T-helper 9 cell (primary cell): Measurements from ENCODE around the gene HLA-DRB5.
"Not testable (repeated sequence)": the region's sequence is repeated elsewhere in the genome, so short reads cannot be mapped to it uniquely, and the experiment has no call there.

ENCODE experiments used
- DNase-seq: peaks from one replicate; pipeline ENCODE4 v3.0.0-alpha.2; 2020

The HLA-DRB5 gene

DNA sequence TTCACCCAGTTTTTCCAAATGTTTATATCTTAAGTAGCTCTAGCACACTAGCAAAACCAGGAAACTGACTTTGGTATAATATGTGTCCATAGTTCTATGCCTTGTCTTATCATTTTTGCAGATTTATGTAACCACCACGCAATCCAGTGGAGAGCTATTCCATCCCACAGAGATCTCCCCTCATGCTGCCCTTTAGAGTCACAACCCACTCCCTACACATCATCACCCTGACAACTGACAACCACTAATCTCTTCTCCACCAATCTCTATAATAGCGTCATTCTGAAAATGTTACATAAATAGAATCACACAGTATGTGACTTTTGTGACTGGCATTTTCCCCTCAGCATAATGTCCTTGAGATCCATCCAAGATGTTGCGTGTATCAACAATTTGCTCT lies 29.1 kb downstream of the HLA-DRB5 start:
- no peak for DNase-seq

- no peak for DNase-seq
Observed at GRCh38 chr6:32492351-32492750, 37.7 kb downstream of the HLA-DRB5 start.

GRCh38 chr6:32491700-32492099 lies 38.4 kb downstream of the HLA-DRB5 start:
- no peak for DNase-seq

DNA sequence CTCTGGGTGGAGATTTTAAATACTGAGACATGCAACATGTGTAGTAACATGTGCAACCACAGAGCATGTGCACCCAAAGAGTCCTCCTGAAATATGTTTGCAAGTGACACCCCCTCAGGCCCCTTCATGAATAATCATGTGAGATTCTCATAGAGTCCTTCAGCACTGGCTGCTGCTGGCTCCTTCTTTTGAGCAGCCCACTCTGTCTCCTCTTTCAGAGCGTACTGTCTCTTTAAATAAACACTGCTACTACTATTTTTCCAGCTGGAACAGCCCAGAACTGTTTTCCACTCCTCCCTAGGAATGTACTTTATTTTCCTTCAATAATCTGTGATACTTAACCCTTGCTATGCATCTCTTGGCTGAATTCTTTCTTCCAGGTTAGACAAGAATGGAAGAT lies 42.0 kb downstream of the HLA-DRB5 start:
- no peak for DNase-seq

DNA sequence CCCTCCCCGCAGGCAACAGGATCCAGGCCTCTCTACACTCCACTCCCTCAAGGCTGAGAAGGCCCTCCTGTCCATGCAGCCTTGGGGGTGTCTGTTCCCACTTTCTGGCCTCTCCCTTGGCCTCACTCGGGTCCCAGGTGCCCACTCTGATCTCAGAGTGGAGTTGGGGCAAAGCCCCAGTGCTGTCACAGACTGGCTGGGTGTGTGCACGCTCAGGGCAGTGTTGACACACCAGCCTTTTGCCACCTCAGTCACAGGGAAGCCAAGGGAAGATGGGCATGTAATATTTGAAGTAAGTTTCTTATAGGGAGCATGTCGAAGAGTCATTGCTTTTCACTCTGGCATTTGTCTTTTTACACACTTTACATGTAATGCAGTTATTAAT lies 45.5 kb downstream of the HLA-DRB5 start:
- DNase-seq = no peak

DNA sequence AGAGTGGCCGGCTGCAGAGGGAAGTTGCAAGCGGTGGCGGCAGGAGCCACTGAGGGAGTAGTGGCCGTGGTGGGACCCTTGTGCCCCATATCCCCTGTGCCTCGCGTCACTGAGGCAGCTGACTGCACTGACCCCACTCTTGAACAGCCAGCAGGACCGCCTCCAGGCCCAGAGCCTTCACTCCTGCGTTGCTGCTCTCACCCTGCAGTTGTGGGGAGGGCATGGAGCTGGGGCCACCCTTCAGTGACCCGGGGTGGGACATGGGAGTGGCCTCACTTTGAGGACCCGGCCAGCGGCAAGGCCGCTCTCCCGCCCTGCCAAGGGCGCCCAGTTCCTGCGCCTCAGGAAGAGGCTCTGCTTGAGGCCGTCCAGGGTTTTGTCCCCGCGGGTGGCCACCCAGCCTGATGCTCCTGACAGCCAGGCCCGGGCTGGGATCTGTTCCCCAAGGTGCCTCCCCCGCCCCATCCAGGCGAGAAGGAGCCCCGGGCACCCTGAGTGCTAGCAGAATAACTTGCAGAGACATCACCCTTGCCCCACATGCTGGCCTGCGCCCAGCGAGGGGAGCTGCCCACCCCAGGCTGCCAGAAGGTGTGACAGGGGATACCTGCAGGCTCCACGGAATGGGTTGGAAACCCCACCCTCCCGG lies 46.0 kb downstream of the HLA-DRB5 start:
- DNase-seq = no peak

DNA sequence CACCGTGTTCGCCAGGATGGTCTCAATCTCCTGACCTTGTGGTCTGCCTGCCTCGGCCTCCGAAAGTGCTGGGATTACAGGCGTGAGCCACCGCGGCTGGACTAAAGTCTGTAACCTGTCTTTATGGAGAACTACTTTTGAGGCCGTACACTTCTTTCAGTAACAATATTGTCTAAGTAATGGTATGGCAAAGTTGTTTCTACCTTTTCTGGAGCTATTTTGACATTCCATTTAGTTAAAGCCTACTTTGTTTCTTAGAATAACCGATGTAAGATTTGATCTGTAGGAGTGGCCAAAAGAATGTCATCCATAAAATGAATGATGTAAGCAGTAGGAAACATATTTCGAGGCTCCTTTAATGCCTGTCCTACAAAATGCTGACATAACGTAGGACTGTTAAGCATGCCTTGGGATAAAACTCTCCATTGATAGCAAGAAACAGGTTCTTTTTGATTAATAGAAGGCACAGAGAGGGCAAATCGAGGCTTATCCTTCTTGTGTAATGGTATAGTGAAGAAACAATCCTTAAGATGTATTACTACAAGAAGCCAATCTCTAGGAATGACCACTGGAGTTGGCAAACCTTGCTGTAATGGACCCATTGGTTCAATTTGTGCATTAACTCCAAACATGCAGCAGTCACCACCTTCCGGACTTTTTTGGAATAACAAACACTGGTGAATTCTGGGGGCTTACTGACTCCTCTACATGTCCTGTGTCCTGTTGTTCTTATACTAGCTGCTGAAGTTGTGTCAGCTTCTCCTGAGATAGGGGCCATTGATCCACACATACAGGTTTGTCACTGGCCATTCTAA lies 54.5 kb downstream of the HLA-DRB5 start:
- no peak for DNase-seq

GRCh38 chr6:32473376-32474348 lies 56.4 kb downstream of the HLA-DRB5 start:
- DNase-seq = not testable (repeated sequence)

DNA sequence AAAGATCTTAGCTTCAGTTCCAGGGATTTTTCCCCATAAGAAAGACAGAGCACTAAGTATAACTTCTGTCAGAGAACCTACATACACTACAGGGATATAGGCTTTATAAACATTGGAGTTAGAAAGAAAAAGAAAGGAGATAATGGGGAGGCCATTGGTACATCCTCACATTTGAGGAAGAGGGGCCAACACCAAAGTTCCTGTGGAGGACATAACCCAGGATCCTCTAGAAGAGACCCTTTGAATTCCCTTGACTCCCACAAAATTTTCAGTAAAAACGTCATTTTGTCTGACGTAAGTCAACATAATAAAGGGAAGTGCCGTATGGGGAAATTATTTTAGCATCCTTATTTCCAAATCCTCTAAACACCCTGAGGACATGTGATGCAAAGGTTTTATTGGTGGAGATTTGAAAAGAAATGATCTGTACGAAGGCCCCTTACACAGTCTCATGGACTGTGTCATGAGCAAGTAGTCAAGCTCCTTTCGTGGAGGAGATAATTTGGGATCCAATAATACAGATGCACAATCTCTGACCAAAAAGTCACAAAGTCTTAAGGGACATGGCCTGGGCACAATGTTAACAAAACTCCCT lies 57.2 kb downstream of the HLA-DRB5 start:
- DNase-seq = no peak

DNA sequence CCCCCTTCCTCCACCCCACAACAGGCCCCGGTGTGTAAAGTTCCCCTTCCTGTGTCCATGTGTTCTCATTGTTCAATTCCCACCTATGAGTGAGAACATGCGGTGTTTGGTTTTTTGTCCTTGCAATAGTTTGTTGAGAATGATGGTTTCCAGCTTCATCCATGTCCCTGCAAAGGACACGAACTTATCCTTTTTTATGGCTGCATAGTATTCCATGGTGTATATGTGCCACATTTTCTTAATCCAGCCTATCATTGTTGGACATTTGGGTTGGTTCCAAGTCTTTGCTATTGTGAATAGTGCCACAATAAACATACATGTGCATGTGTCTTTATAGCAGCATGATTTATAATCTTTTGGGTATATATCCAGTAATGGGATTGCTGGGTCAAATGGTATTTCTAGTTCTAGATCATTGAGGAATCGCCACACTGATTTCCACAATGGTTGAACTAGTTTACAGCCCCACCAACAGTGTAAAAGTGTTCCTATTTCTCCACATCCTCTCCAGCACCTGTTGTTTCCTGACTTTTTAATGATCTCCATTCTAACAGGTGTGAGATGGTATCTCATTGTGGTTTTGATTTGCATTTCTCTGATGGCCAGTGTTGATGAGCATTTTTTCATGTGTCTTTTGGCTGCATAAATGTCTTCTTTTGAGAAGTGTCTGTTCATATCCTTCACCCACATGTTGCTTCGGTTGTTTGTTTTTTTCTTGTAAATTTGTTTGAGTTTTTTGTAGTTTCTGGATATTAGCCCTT lies 62.2 kb downstream of the HLA-DRB5 start:
- not testable (repeated sequence) for DNase-seq
